ENCODE results near the gene NEURL1.

- TF ChIP-seq YY1 (IDR thresholded peaks at IDR 0.05; ENCODE audit: insufficient read depth, insufficient read length) (no peak), ZNF274 (IDR thresholded peaks at IDR 0.05; ENCODE audit: low read depth, low read length) (no peak), SUZ12 (IDR thresholded peaks at IDR 0.05; ENCODE audit: extremely low read depth, insufficient read depth, insufficient read length) (no peak)
Observed at GRCh38 chr10:103449208-103450144, 44.0 kb upstream of the NEURL1 start.
